Measurements from ENCODE around the gene BICRA. TPM values are rescaled to one million over a fixed set of nuclear protein-coding genes. Genes with fewer than 3 reads are reported as not detected.
"Not testable (repeated sequence)": the region's sequence is repeated elsewhere in the genome, so short reads cannot be mapped to it uniquely, and the experiment has no call there.

The BICRA gene
- polyA plus RNA-seq, 1 of the 3 experiments (the other 2 are of a cell fraction): 1.4 TPM

GRCh38 chr19:47718415-47719046, 109.6 kb downstream of the BICRA start:
- peak overlapping the region; percentile 62 for H3K9ac ChIP-seq
- not testable (repeated sequence) for H3K9me3 ChIP-seq; H3K27me3 ChIP-seq (ENCODE audit: insufficient read depth); H4K20me1 ChIP-seq (ENCODE audit: insufficient read depth); H3K9me2 ChIP-seq; H2AFZ ChIP-seq (ENCODE audit: low read depth)
- TF ChIP-seq EP300 (IDR thresholded peaks at IDR 0.05; ENCODE audit: borderline replicate concordance in 1 of 2, low read depth in 1 of 2, low read length in 1 of 2): peak in 1 of 2 experiments; percentile 15; a peak in 1 of 4 replicates
- peak overlapping the region in 1 of 2 experiments; percentile 40; a peak in 1 of 4 replicates for H3K4me3 ChIP-seq (ENCODE audit: low read depth in 2 of 2, low read length in 1 of 2)
- H3K4me1 ChIP-seq (ENCODE audit: control insufficient read depth in 1 of 2, insufficient read depth in 2 of 2, low read depth in 1 of 2, low read length in 1 of 2): peaks cover 19 to 21% of the 10 kb centered on the region in 2 experiments; a peak in 3 of 4 replicates
- ChIA-PET CTCF (interaction anchor here (0.6 to 23.1 kb wide), 8 partner anchors 8 to 282 kb away, joined by 3 to 475 read pairs (median 4); partner anchors contain the start of genes NAPA and NOP53), POLR2A (interaction anchor here (0.6 to 1.5 kb wide), 5 partner anchors 19 to 444 kb away, joined by 3 to 8 read pairs (median 3); partner anchors contain the start of genes INAFM1 and NOP53)
- WGBS (ENCODE audit: low lambda C conversion rate): 68% methylated on average over 7 of the region's 11 CpGs
- peaks cover 87% of the 10 kb centered on the region for H3K79me2 ChIP-seq (ENCODE audit: insufficient read depth)
- peaks cover 34% of the 10 kb centered on the region for H3F3A ChIP-seq (replicated peaks; ENCODE audit: insufficient read depth)
- peak overlapping the region; percentile 84 for H3K4me2 ChIP-seq
- peak; percentile 53 for DNase-seq
- peaks cover 0 to 33% of the 10 kb centered on the region in 2 experiments for H3K36me3 ChIP-seq (replicated peaks in 1 of 2; ENCODE audit: control insufficient read depth in 1 of 2, insufficient read depth in 2 of 2, low read length in 1 of 2)
- peak overlapping the region; percentile 94 to 95 for H3K27ac ChIP-seq (ENCODE audit: low read depth in 2 of 2, low read length in 1 of 2)

GRCh38 chr19:47719047-47719859, 110.3 kb downstream of the BICRA start:
- peak overlapping the region; percentile 62 for H3K9ac ChIP-seq
- no peak overlapping the region for H2AFZ ChIP-seq (ENCODE audit: low read depth)
- peaks cover 7% of the 10 kb centered on the region; the same call in 1 of the 2 replicates for H4K20me1 ChIP-seq (ENCODE audit: insufficient read depth)
- 4% methylated on average over 20 of the region's 26 CpGs for WGBS (ENCODE audit: low lambda C conversion rate)
- peaks cover 87% of the 10 kb centered on the region for H3K79me2 ChIP-seq (ENCODE audit: insufficient read depth)
- peak overlapping the region; percentile 94 to 95 for H3K27ac ChIP-seq (ENCODE audit: low read depth in 2 of 2, low read length in 1 of 2)
- H3K4me1 ChIP-seq (ENCODE audit: control insufficient read depth in 1 of 2, insufficient read depth in 2 of 2, low read depth in 1 of 2, low read length in 1 of 2): peaks cover 19 to 21% of the 10 kb centered on the region in 2 experiments; a peak in 3 of 4 replicates
- no peaks in the 10 kb centered on the region for H3K27me3 ChIP-seq (ENCODE audit: insufficient read depth)
- peak; percentile 95 for DNase-seq
- ChIA-PET CTCF (interaction anchor here (0.6 to 23.1 kb wide), 7 partner anchors 9 to 283 kb away, joined by 3 to 475 read pairs (median 4); partner anchors contain the start of genes NAPA and NOP53), POLR2A (interaction anchor here (0.5 to 1.5 kb wide), 7 partner anchors 16 to 1098 kb away, joined by 3 to 8 read pairs (median 3); partner anchors contain the start of genes INAFM1 and NOP53)
- H3K4me3 ChIP-seq (ENCODE audit: low read depth in 2 of 2, low read length in 1 of 2): peak overlapping the region in 1 of 2 experiments; percentile 40; a peak in 2 of 4 replicates
- H3K9me2 ChIP-seq: no peaks in the 10 kb centered on the region
- peak overlapping the region; percentile 84 for H3K4me2 ChIP-seq
- peaks cover 35% of the 10 kb centered on the region for H3F3A ChIP-seq (replicated peaks; ENCODE audit: insufficient read depth)
- no peaks in the 10 kb centered on the region for H3K9me3 ChIP-seq
- peaks cover 0 to 38% of the 10 kb centered on the region in 2 experiments for H3K36me3 ChIP-seq (replicated peaks in 1 of 2; ENCODE audit: control insufficient read depth in 1 of 2, insufficient read depth in 2 of 2, low read length in 1 of 2)
- TF ChIP-seq CTCF (IDR thresholded peaks at IDR 0.05) (no peak), ELF1 (IDR thresholded peaks at IDR 0.05) (no peak), MEF2A (IDR thresholded peaks at IDR 0.05; ENCODE audit: borderline replicate concordance, low read depth) (no peak), RAD21 (IDR thresholded peaks at IDR 0.05; ENCODE audit: low read length) (no peak), TEAD4 (IDR thresholded peaks at IDR 0.05; ENCODE audit: borderline replicate concordance, insufficient read depth) (peak; percentile 85), TAF1 (IDR thresholded peaks at IDR 0.05; ENCODE audit: borderline replicate concordance, low read depth, low read length) (peak; percentile 35; the same call in 1 of the 2 replicates), GATA2 (CRISPR knock-in tag; IDR thresholded peaks at IDR 0.05) (0 out of 2 replicates have a peak, but pooled peaks have one; percentile 28), SIN3A (IDR thresholded peaks at IDR 0.05; ENCODE audit: borderline replicate concordance, low read depth, low read length) (0 out of 2 replicates have a peak, but pooled peaks have one; percentile 86), YY1 (IDR thresholded peaks at IDR 0.05; ENCODE audit: low read depth) (peak; percentile 44; the same call in 1 of the 2 replicates), USF2 (IDR thresholded peaks at IDR 0.05; ENCODE audit: borderline replicate concordance, low read depth, low read length) (peak; percentile 72), RFX5 (IDR thresholded peaks at IDR 0.05; ENCODE audit: low read length) (no peak), RCOR1 (IDR thresholded peaks at IDR 0.05; ENCODE audit: low read length) (peak; percentile 84), NFIC (IDR thresholded peaks at IDR 0.05; ENCODE audit: borderline replicate concordance) (peak; percentile 85), REST (IDR thresholded peaks at IDR 0.05; ENCODE audit: low read depth, low read length) (peak; percentile 74; the same call in 1 of the 2 replicates), JUND (IDR thresholded peaks at IDR 0.05) (no peak; the same call in 1 of the 2 replicates), CHD2 (IDR thresholded peaks at IDR 0.05; ENCODE audit: low read length, partially characterized antibody) (no peak)

Measured in SK-N-SH (cell line).